Gastroesophageal sphincter (tissue), 3 donors: ENCODE results near the gene OSGIN1.

Experiments used
- CTCF ChIP-seq, 4 experiments: fragments of 200-600 bp in 2 of 4; fragments of 450-650 bp in 2 of 4; sonication (generic) in 1 of 4; IDR thresholded peaks; one replicate each; pipeline ENCODE4 v1.5.1; 2017 to 2019; ENCODE audit warnings: antibody characterized with exemption in 4 of 4, mild to moderate bottlenecking in 2 of 4, moderate library complexity in 2 of 4
- POLR2AphosphoS5 ChIP-seq: sonication (generic); formaldehyde crosslinking; IDR thresholded peaks from one replicate; pipeline ENCODE4 v1.6.1; 2017; ENCODE audit warnings: antibody characterized with exemption

- no peak for TF ChIP-seq CTCF (IDR thresholded peaks at IDR 0.05)
- no peak for TF ChIP-seq POLR2AphosphoS5
Measured at GRCh38 chr16:83920894-83921491, 32.0 kb upstream of the OSGIN1 start.
